Left lung (tissue), 10 donors: Measurements from ENCODE around the gene KCNIP4. TPM values are rescaled to one million over a fixed set of nuclear protein-coding genes. Genes with fewer than 3 reads are reported as not detected.

ENCODE experiments used
- ATAC-seq: fragments of 200-7000 bp; cut with Tn5 transposase; one replicate; pipeline ENCODE4 v1.9.1; 2020; ENCODE audit warnings: moderate library complexity
- DNase-seq, 4 donors: peaks; one replicate each; pipeline ENCODE4 v3.0.0-alpha.2; 2013 to 2020
- H3K27ac ChIP-seq, 2 donors: fragments of 200-600 bp; sonication (generic) in 1 of 2; one replicate each; pipeline versions ENCODE4 v1.5.0 to v1.8.0; 2020 to 2021
- H3K27me3 ChIP-seq, 2 donors: fragments of 200-600 bp; sonication (generic) in 1 of 2; one replicate each; pipeline versions ENCODE4 v1.5.0 to v1.8.0; 2020 to 2021
- H3K36me3 ChIP-seq, 2 donors: fragments of 200-600 bp; sonication (generic) in 1 of 2; one replicate each; pipeline versions ENCODE4 v1.5.0 to v1.8.0; 2020 to 2021
- H3K4me1 ChIP-seq, 2 donors: fragments of 200-600 bp; one replicate each; pipeline ENCODE4 v1.8.0; 2021
- H3K4me3 ChIP-seq, 2 donors: fragments of 200-600 bp; sonication (generic) in 1 of 2; one replicate each; pipeline versions ENCODE4 v1.5.0 to v1.8.0; 2020 to 2021; ENCODE audit warnings: mild to moderate bottlenecking in 1 of 2
- H3K9me3 ChIP-seq, 2 donors: fragments of 200-600 bp; sonication (generic) in 1 of 2; one replicate each; pipeline versions ENCODE4 v1.5.0 to v1.8.0; 2020 to 2021
- intact Hi-C, 2 donors: fragments of 100-400 bp; cut with DNase I; formaldehyde crosslinking; loops; one replicate each; pipeline versions ENCODE4 v1.11.2 to v1.14.2; 2022
- polyA plus RNA-seq, 6 donors: library from polyadenylated mRNA; unstranded; fragments of 120-200 nt; gene quantifications; one replicate each; pipeline ENCODE4 v1.2.1, GENCODE V29; 2013; ENCODE audit not compliant: insufficient read length in 6 of 6
- total RNA-seq, 2 donors: library from RNA; stranded (reverse); fragmentation: NEBNext Ultra II Directional; extraction: Animal tissue kit (Norgen Biotek cat#: 25700); gene quantifications; one replicate each; pipeline ENCODE4 v1.2.1, GENCODE V29; 2021
- TF ChIP-seq, protein P1 (sequence below), 2 donors: fragments of 200-600 bp; sonication (generic) in 1 of 2; IDR thresholded peaks; one replicate each; pipeline versions ENCODE4 v1.5.0 to v1.8.0; 2021; ENCODE audit warnings: antibody characterized with exemption in 2 of 2
- donor health status: DM: no; HTN: yes; CAD: no.
- donor health status: DM: no; HTN: no; CAD: no.

Gene KCNIP4
- total and polyA plus RNA-seq, 8 donors, result 2.8 to 5.4 (median 4.9) TPM; not detected in 2

DNA sequence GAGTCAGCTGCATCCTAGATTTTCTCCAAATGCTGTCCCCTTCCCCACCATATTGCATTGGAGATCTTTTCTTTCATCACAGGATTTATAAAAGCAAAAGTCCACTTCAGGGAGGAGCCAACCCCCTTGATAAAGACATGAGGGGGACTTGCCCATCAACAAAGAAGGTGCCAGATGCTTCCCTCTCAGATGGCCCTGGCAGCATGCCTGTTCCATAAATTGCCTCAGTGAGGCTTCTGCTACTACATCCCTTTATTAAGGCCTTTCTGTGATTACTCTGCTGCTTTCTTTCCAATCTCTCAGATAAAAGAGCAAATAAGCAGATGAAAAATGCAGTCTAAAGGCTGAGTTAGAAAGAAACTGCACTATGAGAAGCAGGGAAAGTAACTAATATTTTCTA is 736.7 kb downstream of the KCNIP4 start:
- no peaks in the 10 kb centered on the region for H3K36me3 ChIP-seq
- TF ChIP-seq, protein P1, sequence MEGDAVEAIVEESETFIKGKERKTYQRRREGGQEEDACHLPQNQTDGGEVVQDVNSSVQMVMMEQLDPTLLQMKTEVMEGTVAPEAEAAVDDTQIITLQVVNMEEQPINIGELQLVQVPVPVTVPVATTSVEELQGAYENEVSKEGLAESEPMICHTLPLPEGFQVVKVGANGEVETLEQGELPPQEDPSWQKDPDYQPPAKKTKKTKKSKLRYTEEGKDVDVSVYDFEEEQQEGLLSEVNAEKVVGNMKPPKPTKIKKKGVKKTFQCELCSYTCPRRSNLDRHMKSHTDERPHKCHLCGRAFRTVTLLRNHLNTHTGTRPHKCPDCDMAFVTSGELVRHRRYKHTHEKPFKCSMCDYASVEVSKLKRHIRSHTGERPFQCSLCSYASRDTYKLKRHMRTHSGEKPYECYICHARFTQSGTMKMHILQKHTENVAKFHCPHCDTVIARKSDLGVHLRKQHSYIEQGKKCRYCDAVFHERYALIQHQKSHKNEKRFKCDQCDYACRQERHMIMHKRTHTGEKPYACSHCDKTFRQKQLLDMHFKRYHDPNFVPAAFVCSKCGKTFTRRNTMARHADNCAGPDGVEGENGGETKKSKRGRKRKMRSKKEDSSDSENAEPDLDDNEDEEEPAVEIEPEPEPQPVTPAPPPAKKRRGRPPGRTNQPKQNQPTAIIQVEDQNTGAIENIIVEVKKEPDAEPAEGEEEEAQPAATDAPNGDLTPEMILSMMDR (IDR thresholded peaks at IDR 0.05), result no peak
- ATAC-seq (no peak), DNase-seq (no peak)
- H3K27me3 ChIP-seq, result no peaks in the 10 kb centered on the region
- H3K9me3 ChIP-seq, result no peaks in the 10 kb centered on the region
- H3K4me1 ChIP-seq, result no peaks in the 10 kb centered on the region
- intact Hi-C loops, result no loop called here
- no peak overlapping the region for H3K4me3 ChIP-seq
- no peak overlapping the region for H3K27ac ChIP-seq

DNA sequence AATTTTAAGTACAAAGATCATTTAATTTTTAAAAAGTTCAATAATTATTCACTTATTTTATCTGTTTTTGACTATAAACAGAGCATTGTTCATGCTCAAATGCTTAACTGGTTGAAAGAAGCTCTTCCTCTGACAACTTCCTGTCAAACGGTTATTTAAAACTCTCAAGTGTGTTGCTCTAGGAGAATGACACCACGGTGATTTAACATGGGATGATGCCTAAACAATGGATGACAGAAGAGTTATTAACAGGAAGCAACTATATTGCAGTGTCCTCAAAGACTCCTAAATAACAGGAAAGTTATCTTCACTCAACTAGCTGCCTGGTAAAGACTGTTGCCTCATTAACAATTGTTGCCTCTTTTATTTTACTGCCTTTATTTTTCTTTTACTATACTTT is 738.7 kb downstream of the KCNIP4 start:
- no peak overlapping the region for H3K27ac ChIP-seq
- ATAC-seq (no peak), DNase-seq (no peak)
- H3K9me3 ChIP-seq, result no peaks in the 10 kb centered on the region
- H3K36me3 ChIP-seq, result no peaks in the 10 kb centered on the region
- TF ChIP-seq, protein P1 (IDR thresholded peaks at IDR 0.05), result no peak
- no peaks in the 10 kb centered on the region for H3K4me1 ChIP-seq
- intact Hi-C loops, result no loop called here
- no peak overlapping the region for H3K4me3 ChIP-seq
- no peaks in the 10 kb centered on the region for H3K27me3 ChIP-seq

DNA sequence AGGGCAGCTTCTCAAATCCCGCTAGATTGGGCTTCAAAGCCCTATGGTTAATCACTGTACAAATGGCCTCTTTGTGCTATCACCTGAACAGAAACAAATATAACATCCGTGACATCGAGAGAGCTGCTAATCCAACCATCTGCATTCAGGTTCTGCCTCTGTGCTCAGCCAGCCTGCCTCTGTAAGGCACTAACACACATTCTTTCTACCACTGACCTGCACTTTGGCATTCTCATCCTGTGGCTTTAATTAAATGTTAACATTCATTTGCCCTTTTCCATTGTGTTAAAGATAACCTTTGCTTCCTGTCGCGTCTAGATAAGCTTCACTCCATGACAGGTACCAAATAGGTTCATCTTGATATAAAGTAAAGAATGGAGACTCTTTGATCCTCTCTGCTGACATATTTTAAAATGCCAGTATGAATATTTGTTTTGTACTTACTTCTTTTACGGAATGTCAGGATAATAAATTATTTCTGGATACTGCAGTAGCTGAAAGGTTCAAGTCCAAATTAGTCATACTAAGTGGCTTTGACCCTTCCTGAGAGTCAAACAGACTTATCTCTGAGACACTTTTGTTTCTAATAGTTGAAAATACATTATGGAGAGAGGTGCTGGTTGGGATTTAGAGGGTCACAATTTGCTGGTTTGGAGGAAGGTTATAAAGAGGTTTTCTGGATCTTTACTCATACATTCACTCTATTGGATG is 742.6 kb downstream of the KCNIP4 start:
- DNase-seq (no peak), ATAC-seq (no peak)
- Histone ChIP-seq H3K27me3 (no peaks in the 10 kb centered on the region), H3K4me3 (no peak overlapping the region), H3K27ac (no peak overlapping the region), H3K9me3 (peaks cover 0 to 3% of the 10 kb centered on the region in 2 donors), H3K4me1 (no peaks in the 10 kb centered on the region), H3K36me3 (no peaks in the 10 kb centered on the region)
- intact Hi-C loops, result no loop called here
- TF ChIP-seq, protein P1 (IDR thresholded peaks at IDR 0.05), result no peak

DNA sequence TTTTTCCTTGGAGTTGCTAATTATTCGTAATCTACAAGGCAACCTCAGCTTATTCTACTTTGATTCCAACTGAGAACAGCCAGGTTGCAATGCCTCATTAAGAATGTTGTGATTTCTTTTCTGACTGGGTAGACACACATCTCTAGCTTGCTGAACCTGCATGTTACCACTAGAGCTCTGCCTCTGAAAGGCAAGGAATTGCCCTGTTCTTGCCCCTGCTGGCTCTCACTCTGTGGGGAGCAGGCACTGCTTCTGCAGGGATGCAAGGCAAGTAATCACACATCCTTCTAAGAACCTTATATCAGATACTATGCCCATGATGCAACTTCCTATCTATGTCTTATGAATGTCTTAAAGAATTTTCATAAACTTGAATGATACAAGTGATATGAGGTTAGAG is 745.2 kb downstream of the KCNIP4 start:
- Histone ChIP-seq H3K9me3 (peaks cover 0 to 5% of the 10 kb centered on the region in 2 donors), H3K4me3 (no peak overlapping the region), H3K27ac (no peak overlapping the region), H3K4me1 (no peaks in the 10 kb centered on the region), H3K27me3 (no peaks in the 10 kb centered on the region), H3K36me3 (no peaks in the 10 kb centered on the region)
- TF ChIP-seq, protein P1 (IDR thresholded peaks at IDR 0.05), result no peak
- DNase-seq (no peak), ATAC-seq (no peak)
- intact Hi-C loops, result no loop called here

DNA sequence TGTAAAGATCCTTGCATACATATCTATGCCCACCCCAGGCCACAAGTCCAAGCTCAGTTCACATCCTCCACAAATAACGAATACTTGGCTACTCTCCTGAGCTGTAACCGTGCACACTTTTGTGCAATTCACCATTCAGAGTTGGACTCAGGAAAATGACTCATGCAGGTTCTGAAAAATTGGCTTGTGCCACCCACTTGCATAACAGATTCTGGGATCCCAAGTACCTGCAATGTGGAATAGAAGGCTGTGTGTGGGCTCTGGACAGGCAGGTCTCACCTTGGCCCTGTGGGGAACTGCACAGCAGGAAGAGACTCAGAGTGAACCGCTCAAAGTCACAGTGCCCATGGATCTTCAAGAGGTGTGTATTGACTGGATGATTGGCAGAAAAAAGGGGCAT is 745.6 kb downstream of the KCNIP4 start:
- H3K27ac ChIP-seq, result no peak overlapping the region
- peaks cover 0 to 5% of the 10 kb centered on the region in 2 donors for H3K9me3 ChIP-seq
- ATAC-seq, result no peak
- no peaks in the 10 kb centered on the region for H3K4me1 ChIP-seq
- TF ChIP-seq, protein P1 (IDR thresholded peaks at IDR 0.05), result no peak
- no peaks in the 10 kb centered on the region for H3K27me3 ChIP-seq
- no peak overlapping the region for H3K4me3 ChIP-seq
- no peak for DNase-seq
- H3K36me3 ChIP-seq, result no peaks in the 10 kb centered on the region
- intact Hi-C loops, result no loop called here
